Brain microvascular endothelial cell (primary cell): ENCODE measurements around the gene TTC23L.

Experiments used
- DNase-seq: peaks from one replicate; pipeline ENCODE4 v3.0.0-alpha.2; 2020
- H3K27ac ChIP-seq: fragments of 250-450 bp; sonication (Bioruptor Pico); 2 replicates; pipeline ENCODE4 v1.5.1; 2020; ENCODE audit warnings: mild to moderate bottlenecking, moderate library complexity
- H3K27me3 ChIP-seq: fragments of 250-450 bp; sonication (Bioruptor Pico); replicated peaks from 2 replicates; pipeline ENCODE4 v1.5.1; 2020; ENCODE audit warnings: mild to moderate bottlenecking
- H3K36me3 ChIP-seq: fragments of 250-450 bp; sonication (Bioruptor Pico); replicated peaks from 2 replicates; pipeline ENCODE4 v1.5.1; 2020; ENCODE audit warnings: mild to moderate bottlenecking
- H3K4me3 ChIP-seq: 2 replicates; pipeline ENCODE4 v1.5.1; 2011; ENCODE audit warnings: low read depth, mild to moderate bottlenecking, control low read depth, low read length, moderate library complexity
- CTCF ChIP-seq: IDR thresholded peaks from 2 replicates; pipeline ENCODE4 v1.5.1; 2011; ENCODE audit warnings: low read depth, mild to moderate bottlenecking, moderate library complexity, low read length, control low read depth, inconsistent platforms; ENCODE audit errors: missing control alignments
- in situ Hi-C: cut with HindIII; loops from 2 replicates; pipeline ENCODE4 v1.10.0; 2017; ENCODE audit warnings: low sequenced_read_pairs, low pct_ligation_motif_present

The TTC23L gene

GRCh38 chr5:34834794-34835089 is 4.2 kb upstream of the TTC23L start:
- peaks cover 39% of the 10 kb centered on the region for H3K36me3 ChIP-seq
- no peak for DNase-seq
- in situ Hi-C loops = no loop called here

GRCh38 chr5:34835664-34836063 is 3.3 kb upstream of the TTC23L start:
- peaks cover 30% of the 10 kb centered on the region for H3K36me3 ChIP-seq
- no peak for TF ChIP-seq CTCF
- DNase-seq = no peak
- in situ Hi-C loops = no loop called here
- no peaks in the 10 kb centered on the region for H3K27me3 ChIP-seq
- H3K27ac ChIP-seq = no peak overlapping the region
- no peak overlapping the region for H3K4me3 ChIP-seq

More at GRCh38 chr5:34834794-34835089, 4.2 kb upstream of the TTC23L start:
- no peak for TF ChIP-seq CTCF
- no peak overlapping the region for H3K4me3 ChIP-seq
- H3K27me3 ChIP-seq = no peaks in the 10 kb centered on the region
- H3K27ac ChIP-seq = no peak overlapping the region

- no peak for DNase-seq
- no peak overlapping the region for H3K4me3 ChIP-seq
- no peaks in the 10 kb centered on the region for H3K27me3 ChIP-seq
- H3K27ac ChIP-seq = no peak overlapping the region
- no peak for TF ChIP-seq CTCF
- in situ Hi-C loops = no loop called here
- H3K36me3 ChIP-seq = no peaks in the 10 kb centered on the region
Observed at GRCh38 chr5:34841816-34842215, 2.9 kb downstream of the TTC23L start.

- no peak for DNase-seq
- H3K36me3 ChIP-seq = no peaks in the 10 kb centered on the region
- no peak overlapping the region for H3K4me3 ChIP-seq
- in situ Hi-C loops = no loop called here
- TF ChIP-seq CTCF = no peak
- no peaks in the 10 kb centered on the region for H3K27me3 ChIP-seq
- H3K27ac ChIP-seq = no peak overlapping the region
Observed at GRCh38 chr5:34842554-34842953, 3.6 kb downstream of the TTC23L start.

GRCh38 chr5:34843497-34843896 is 4.5 kb downstream of the TTC23L start:
- in situ Hi-C loops = no loop called here
- TF ChIP-seq CTCF = no peak
- Histone ChIP-seq H3K36me3 (no peaks in the 10 kb centered on the region), H3K27ac (no peak overlapping the region), H3K27me3 (no peaks in the 10 kb centered on the region), H3K4me3 (no peak overlapping the region)
- DNase-seq = no peak

GRCh38 chr5:34844106-34844505 is 5.1 kb downstream of the TTC23L start:
- in situ Hi-C loops = no loop called here
- H3K36me3 ChIP-seq = no peaks in the 10 kb centered on the region
- no peak for TF ChIP-seq CTCF

More at GRCh38 chr5:34844106-34844505, 5.1 kb downstream of the TTC23L start:
- Histone ChIP-seq H3K27me3 (no peaks in the 10 kb centered on the region), H3K4me3 (no peak overlapping the region), H3K27ac (no peak overlapping the region)
- no peak for DNase-seq
